GM18868 (cell line): ENCODE data around the gene LRFN3.
"Not testable (repeated sequence)": the region's sequence is repeated elsewhere in the genome, so short reads cannot be mapped to it uniquely, and the experiment has no call there.

Experiments
- ATAC-seq: cut with Tn5 transposase; IDR thresholded peaks from one replicate; pipeline ENCODE4 v1.9.1; 2021; ENCODE audit warnings: mild to moderate bottlenecking, moderate library complexity; ENCODE audit not compliant: unreplicated experiment

The LRFN3 gene

DNA sequence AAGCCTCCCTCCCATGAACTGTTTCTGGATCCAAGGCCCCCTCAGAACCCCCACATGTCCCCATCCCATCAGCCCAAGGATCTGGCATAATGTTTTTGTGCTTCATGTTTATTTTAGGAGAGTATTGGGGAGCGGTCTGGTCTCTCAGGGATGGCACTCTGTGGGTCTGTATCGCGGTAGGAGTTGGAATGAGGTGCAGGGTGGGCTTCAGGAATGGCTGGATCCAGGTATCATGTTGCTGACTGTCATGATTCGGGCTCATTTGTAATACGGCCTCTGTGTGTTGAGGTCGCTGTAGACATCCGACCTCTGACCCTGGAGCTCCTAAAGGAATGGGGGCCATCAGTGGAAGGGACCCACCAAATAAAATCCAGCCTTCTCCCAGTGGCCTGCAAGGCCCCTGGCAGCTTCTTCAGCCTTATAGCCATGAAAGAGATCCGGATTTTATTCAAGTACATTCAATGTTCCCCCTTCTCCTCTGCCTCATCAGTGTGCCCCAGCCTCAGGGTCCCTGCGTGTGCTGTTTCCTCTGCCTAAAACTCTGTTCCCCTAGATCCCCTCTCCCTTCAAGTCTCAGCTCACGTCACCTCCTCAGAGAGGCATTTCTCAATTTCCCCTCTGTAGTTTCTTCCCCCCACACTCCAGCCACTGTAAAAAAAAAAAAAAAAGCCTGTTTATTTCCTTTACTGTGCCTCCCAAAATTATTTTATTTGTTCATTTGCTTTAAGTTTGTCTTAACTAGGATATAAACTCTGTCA is 31.7 kb upstream of the LRFN3 start:
- no peak for ATAC-seq

DNA sequence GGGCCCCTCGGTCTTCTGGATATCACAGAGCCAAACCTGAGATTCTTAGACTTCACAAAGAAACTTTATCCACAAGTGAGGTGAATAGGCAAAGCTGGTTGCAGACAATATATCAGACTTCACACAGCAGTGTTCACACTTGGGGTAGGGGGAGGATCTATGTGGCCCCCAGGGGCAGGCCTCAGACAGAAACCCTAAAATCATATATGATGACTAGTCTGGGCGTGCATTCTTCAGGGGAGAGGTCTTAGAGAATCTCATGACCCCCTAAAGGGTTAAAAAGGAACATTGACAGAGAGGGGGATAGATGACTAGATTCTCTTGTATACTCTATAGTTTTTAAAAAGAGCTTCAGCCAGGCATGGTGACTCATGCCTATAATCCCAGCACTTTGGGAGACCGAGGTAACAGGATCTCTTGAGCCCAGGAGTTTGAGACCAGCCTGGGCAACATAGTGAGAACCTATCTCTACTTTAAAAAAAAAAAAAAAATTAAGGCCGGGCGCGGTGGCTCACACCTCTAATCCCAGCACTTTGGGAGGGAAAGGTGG is 30.9 kb upstream of the LRFN3 start:
- no peak for ATAC-seq

DNA sequence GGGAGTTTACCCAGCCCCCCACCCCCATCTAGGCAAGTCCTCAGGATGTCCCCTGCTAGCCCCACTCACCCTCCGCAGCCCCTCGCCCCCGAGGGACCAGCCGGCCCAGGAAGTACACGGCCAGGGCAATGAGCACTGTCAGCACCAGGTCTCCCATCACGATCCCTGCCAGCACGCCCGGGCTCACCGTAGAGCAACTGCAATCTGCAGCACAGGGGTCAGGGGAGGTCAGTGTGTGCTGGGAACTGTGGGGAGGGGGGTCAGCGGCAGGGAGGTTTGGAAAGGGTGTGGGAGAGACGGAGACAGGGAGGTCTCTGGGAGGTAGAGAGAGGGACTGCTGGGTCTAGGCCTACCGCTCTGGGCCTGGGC is 28.8 kb upstream of the LRFN3 start:
- ATAC-seq, result no peak

DNA sequence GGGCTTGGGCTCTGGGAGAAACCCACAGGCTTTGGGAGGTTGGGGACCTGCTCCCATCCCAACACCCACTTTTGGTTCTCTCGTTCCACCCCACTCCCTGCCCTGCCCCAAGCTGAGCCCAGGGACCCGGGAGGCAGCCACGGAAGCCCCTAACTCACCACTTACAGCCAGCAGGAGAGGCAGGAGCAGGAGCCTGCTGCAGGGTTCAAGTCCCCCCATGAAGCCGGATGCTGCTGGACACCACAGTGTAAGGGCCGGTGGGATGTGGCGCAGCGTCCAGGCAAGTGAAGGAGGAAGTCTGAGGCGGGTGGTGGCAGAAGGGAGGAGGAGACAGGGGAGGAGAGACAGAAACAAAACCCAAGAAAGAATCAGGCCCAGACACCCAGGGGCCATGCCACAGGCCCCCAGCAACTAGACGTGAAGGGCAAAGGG is 28.1 kb upstream of the LRFN3 start, which contains the start of gene TYROBP:
Gene TYROBP (minus strand): TSS at position 286 of the 432 bp plus-strand sequence. CDS start 67 bp downstream, at position 219.
- ATAC-seq, result no peak

DNA sequence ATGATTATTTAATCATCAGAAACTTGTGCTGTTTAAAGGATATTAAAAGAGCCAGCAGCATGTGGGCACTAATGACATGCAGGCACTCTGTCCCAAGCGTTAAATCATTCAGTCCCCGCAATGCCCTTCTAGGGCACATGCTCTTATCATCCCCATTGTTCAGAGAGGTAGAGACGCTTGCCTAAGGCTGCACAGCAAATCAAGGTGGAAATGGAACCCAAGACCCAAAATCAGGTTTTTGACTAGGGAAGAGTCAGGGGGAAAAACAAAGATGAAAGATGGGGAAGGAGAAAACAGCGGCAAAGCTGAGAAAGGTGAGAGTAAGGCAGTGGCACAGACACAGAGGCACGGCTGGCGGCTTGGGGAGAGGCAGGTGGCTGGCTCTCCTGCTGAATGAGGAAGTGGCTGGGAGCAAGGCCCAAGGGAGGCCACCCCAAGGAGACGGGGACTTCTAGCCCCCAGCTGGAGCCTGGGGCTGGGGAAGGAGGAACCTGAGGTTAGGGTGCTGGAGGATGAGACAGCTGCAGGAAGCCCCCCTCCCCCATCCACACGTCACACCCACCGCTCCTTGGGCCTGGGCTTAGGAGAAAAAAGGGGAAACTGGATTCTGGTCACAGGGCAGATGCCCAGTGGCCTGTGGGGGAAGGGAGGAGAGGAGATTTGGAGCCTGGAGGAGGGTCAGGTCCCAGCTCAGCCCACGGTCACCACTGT is 27.0 kb upstream of the LRFN3 start:
- peak; percentile 58 for ATAC-seq

DNA sequence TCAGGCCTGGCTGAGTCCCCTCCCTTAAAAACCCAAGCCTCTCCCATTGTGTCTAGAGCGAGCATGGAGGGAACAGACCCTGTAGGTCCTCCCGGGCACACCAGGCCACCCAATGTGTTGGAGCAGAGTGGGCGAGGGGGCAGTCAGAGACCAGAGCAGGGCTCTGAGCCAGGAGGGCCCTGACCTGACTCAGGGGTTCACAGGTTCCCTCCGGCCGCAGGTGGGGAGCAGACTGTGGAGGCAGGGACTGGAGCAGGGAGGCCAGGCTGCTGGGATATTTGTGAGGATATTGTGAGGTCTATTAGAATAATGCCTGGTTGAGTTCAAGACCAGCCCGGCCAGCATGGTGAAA is 26.5 kb upstream of the LRFN3 start:
- no peak for ATAC-seq

DNA sequence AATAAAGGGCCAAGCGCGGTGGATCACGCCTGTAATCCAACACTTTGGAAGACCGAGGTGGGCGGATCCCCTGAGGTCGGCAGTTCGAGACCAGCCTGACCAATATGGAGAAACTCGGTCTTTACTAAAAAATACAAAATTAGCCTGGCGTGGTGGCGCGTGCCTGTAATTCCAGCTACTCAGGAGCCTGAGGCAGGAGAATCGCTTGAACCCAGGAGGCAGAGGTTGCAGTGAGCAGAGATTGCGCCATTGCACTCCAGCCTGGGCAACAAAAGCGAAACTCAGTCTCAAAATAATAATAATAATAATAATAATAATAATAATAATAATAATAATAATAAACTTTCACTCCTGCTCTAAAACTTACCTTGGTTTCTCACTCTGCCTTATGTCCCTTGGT is 25.8 kb upstream of the LRFN3 start:
- not testable (repeated sequence) for ATAC-seq

DNA sequence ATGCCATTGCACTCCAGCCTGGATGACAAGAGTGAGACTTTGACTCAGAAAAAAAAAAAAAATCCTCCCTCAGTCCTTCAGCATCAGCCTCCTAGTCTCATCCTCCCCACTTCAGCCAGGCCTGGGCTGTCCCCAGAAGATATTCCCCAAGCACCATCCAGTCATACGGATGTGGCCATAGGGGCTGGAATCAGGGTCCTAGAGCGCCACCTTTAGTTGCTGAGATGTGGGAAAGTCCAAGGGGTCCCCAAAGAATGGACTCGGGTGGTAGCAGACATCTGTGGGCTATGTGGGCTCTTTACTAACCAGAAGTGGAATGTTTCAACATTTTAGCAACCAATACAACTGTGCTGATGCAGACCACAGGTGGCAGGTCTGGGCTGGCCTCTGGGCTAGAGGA is 25.0 kb upstream of the LRFN3 start:
- ATAC-seq, result no peak

DNA sequence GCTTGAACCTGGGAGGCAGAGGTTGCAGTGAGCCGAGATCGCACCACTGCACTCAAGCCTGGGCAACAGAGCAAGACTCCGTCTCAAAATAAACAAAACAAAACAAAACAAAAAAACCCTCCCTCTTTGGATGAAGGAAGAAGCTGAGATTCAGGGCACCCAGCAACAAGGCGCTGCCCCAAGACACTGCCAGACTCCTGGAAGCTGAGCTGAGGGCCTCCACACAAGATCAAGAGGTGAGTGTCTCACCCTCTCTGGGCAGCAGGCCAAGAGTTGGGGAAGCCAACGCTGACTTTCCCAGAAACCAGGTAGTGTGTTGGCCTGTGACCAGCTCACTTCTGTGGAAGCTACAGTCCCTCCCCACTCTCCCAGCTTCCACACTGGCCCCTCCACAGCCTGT is 24.4 kb upstream of the LRFN3 start:
- ATAC-seq, result no peak

DNA sequence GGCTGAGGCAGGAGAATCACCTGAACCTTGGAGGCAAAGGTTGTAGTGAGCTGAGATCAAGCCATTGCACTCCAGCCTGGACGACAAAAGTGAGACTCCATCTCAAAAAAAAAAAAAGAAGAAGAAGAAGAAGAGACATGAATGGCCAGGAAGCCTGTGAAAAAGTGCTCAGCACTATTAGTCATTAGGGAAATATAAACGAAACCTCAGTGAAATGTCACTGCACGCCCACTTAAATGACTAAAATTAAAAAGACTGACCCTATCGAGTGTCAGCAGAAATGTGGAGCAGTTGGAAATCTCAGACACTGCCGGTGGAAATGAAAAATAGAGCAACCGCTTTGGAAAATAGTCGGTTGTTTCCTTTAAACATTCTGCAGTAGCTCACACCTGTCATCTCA is 22.6 kb upstream of the LRFN3 start:
- ATAC-seq, result no peak

DNA sequence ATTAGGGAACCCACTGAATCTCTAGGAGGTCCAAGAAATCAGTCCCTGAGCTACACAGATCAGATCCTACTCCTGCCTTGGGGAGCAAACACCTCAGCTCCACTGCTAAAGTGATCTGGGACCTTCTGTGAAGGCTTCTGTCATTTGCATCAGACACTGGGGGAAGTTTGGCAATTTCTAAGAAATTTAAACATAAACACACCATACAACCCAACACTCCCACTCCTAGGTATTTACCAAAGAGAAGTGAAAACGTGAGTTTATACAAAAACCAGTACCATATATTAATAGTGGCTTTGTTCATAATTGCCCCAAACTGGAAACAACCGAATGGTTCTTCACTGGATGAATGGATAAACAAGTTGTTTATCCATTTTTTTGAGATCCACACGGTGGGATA is 20.7 kb upstream of the LRFN3 start:
- no peak for ATAC-seq

DNA sequence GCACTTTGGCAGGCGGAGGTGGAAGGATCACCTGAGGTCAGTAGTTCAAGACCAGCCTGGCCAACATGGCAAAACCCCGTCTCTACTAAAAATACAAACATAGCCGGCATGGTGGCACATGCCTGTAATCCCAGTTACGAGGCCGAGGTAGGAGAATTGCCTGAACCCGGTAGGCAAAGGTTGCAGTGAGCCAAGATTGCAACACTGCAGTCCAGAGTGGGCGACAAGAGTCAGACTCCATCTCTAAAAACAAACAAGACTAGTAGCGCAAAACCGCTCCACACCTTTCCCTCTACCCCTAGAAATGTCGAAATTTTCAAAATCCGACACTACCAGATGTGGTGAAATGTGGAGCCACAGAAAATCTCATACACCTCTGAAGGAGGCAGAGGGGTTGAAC is 16.9 kb upstream of the LRFN3 start:
- ATAC-seq, result no peak

DNA sequence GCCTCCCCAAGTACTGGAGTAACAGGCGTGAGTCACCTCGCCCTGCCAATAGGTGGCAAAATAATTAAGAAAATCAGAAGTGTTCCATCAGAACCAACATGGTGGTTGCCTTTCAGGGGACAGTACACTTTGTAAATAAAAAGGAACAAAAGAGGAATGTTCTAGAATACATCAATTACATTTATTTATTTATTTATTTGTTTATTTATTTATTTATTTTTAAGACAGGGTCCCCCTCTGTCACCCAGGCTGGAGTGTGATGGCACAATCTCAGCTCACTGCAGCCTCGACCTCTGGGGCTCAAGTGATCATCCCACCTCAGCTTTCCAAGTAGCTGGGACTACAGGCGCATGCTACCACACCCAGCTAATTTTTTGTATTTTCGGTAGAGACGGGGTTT is 15.2 kb upstream of the LRFN3 start:
- ATAC-seq, result no peak

DNA sequence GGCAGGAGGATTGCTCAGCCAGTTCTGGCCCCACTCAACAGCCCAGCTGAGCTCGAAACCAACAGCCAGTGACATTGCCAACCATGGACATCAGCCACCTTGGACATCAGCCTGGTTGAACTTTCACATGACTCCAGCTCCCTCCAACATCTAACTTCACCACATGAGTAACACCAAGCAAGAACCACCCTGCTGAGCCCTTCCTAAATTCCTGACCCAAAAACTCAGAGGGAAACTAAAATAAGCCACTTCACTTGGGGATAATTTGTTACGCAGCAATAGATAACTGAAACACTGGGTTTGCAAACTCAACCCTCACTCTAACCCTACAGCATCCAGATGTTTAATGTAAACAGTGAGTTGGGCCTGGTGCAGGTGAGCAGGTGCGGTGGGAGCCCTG is 10.7 kb upstream of the LRFN3 start:
- no peak for ATAC-seq

DNA sequence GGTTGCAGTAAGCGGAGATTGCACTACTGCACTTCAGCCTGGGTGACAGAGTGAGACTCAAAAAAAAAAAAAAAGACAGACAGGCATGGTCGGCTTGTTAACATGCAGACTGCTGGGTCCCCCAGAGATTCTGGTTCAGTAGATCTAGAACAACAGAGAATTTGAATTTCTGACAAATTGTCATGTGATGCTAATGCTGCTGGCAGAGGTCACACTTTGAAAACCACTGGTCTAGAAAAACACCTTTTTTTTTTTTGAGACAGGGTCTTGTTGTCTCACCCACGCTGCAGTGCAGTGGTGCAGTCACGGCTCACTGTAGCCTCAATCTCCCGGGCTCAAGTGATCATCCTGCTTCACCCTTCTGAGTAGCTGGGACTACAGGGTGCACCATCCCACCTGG is 7.7 kb upstream of the LRFN3 start:
- no peak for ATAC-seq

DNA sequence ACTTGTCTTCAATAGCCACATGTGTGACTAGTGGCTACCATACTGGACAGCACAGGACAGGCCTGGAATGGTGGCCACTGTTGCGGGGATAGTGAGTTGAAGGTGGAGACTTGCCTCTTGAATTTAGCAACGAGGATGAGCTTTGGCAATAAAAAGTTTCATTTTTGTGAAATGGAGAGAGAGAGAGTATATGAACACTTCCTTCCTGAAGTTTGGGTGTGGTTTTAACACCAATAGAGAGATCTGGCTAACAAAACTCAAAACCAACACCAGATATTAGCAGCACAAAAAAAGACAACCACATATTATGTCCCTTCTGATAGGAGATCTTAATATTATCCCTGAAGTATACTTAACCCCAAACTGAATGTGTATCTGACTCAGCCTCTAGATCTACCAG is 6.3 kb upstream of the LRFN3 start:
- ATAC-seq, result no peak

DNA sequence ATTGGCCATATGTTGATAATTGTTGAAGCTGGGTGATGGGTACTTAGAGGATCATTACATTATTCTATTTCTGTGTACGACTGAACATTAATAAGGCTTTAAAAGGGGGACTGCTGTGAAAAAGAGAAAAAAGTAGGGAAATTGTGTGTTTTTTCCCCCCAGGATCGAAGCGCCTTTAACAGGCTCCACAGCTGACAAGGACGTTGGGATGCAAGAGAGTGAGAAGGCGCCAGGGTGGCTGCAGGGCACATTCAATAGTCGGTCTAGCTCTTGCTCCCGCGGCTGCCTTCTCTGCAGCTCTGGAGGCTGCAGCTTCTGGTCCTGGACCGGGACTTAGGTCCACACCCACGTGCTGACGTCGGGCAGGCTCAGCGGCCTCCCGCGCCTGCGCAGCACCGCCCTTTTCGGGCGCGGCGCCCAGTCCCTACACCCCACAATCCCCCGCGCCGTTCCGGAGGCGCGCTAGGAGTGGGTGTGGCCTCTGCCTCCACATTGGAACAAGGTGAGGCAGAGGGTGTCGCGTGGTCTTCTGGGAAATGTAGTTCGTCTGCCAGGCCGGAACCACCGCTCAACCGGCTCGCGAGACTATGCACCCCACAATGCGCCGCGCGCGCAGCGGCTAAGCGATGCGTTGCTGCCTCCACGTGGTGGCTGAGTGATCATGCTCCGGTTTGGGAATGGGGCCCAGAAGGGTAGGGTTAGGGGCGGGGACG is 4.9 kb upstream of the LRFN3 start:
- ATAC-seq, result peak; percentile 91

DNA sequence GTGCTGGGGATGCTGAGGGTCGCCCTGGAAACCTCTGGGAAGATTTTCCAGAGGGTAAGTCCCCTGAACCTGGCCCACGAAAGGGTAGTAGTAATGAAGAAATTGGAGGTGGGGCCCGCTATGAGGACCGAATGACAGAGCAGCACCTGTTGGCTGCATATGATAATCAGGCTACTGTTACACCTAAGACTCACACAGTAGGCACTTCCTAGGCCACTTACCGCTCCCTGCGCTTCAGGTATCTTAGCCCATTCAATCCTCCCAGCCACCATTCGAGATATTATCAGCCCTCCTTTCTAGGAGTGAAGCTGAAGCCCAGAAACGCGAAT is 4.3 kb upstream of the LRFN3 start:
- no peak for ATAC-seq

DNA sequence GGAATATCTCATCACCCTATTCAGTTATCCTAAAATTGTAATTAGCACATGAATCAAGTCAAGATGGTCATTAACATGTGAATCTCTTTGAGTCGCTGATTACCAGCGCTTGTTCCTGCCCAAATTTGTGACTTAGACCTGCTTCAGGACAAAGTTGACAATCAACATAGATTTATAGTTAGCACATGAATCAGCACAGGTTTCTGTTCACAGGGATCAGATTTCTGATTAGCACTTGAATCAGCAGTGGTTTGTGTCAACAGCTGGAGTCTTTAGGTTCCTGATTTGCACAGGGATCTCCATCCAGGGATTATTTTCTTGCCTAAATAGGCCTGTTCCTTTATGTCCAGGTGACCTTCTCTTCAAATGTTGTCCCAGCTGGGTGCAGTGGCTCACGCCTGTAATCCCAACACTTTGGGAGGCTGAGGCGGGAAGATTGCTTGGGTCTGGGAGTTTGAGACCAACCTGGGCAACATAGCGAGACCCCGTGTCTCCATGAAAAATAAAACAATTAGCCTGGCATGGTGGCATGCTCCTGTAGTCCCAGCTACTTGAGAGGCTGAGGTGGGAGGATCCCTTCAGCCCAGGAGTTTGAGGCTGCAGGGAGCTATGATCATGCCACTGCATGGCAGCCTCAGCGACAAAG is 3.8 kb upstream of the LRFN3 start:
- no peak for ATAC-seq

DNA sequence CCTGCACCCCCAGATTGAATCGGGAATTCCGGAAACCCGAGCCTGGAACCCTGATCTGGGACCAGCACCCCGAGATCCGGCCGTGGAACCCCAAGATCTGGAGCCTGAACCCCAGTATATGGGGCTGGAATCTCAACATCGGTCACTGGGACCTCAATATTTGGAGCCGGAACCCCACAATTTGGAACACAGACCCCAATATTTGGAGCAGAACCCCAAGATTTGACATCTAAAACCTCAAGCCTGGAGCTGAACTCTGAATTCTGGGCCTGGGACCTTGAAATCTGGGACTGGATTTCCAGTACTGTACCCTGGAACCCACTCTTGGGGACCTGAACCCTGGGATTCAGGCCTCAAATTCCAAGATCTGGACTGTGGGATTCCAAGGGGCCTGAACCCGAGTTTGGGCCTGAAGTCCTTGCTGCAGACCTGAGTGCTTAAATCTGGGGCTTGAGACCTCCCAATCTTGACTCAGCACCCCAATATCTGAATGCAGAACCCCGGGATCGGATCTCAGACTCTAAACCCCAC is 629 bp downstream of the LRFN3 start:
- ATAC-seq, result no peak
